Prostate gland (tissue), 2 donors: ENCODE measurements around the gene CDC6.

ENCODE experiments used
- CTCF ChIP-seq, 4 experiments: fragments of 200-600 bp in 2 of 4; fragments of 450-650 bp in 2 of 4; sonication (generic) in 2 of 4; IDR thresholded peaks; 1 replicate in 3 of 4; 2 replicates in 1 of 4; pipeline ENCODE4 v1.5.1; 2016 to 2019; ENCODE audit warnings: antibody characterized with exemption in 4 of 4, mild to moderate bottlenecking in 2 of 4, moderate library complexity in 2 of 4
- POLR2AphosphoS5 ChIP-seq: sonication (generic); formaldehyde crosslinking; IDR thresholded peaks from one replicate; pipeline ENCODE4 v1.6.1; 2017; ENCODE audit warnings: antibody characterized with exemption

- TF ChIP-seq CTCF (IDR thresholded peaks at IDR 0.05): no peak
- TF ChIP-seq POLR2AphosphoS5: no peak
These were observed 37.7 kb downstream of the CDC6 start for GRCh38 chr17:40325156-40326013.
